Mucosa of rectum (tissue), 2 donors: ENCODE data around the gene NKAPL.

Experiments
- H3K27ac ChIP-seq, 2 donors: one replicate each; pipeline ENCODE4 v1.7.0; 2013; ENCODE audit warnings: inconsistent platforms in 2 of 2, low read depth in 2 of 2, low read length in 2 of 2
- H3K27me3 ChIP-seq, 2 donors: one replicate each; pipeline ENCODE4 v1.7.0; 2013; ENCODE audit warnings: low read length in 2 of 2; ENCODE audit not compliant: control insufficient read depth in 2 of 2, insufficient read depth in 2 of 2
- H3K36me3 ChIP-seq, 2 donors: one replicate each; pipeline ENCODE4 v1.7.0; 2013; ENCODE audit warnings: low read length in 2 of 2; ENCODE audit not compliant: control insufficient read depth in 2 of 2, insufficient read depth in 2 of 2
- H3K4me1 ChIP-seq, 2 donors: one replicate each; pipeline ENCODE4 v1.7.0; 2013; ENCODE audit warnings: low read length in 2 of 2, mild to moderate bottlenecking in 1 of 2; ENCODE audit not compliant: control insufficient read depth in 2 of 2, insufficient read depth in 2 of 2
- H3K4me3 ChIP-seq, 2 donors: one replicate each; pipeline ENCODE4 v1.7.0; 2013; ENCODE audit warnings: low read length in 2 of 2
- H3K9ac ChIP-seq, 2 donors: one replicate each; pipeline ENCODE4 v1.7.0; 2013; ENCODE audit warnings: low read length in 2 of 2, low read depth in 1 of 2, mild to moderate bottlenecking in 1 of 2
- H3K9me3 ChIP-seq, 2 donors: one replicate each; pipeline ENCODE4 v1.7.0; 2013; ENCODE audit warnings: low read length in 2 of 2; ENCODE audit not compliant: control insufficient read depth in 2 of 2
- donor health status: healthy.
- donor health status: Normal muscosa, but diverticular disease.

Gene NKAPL

GRCh38 chr6:28258877-28259777, at the start of gene NKAPL:
NKAPL (plus strand) TSS chr6:28259297; CDS start chr6:28259372, 75 bp downstream.
- Histone ChIP-seq H3K9ac (no peak within 1 kb of the TSS), H3K4me3 (peak within 1 kb of the TSS; percentile 49 to 71), H3K4me1 (no peaks in the 10 kb centered on the region), H3K27me3 (peaks cover 0 to 2% of the 10 kb centered on the region in 2 donors), H3K36me3 (no peaks in the 10 kb centered on the region), H3K9me3 (no peaks in the 10 kb centered on the region), H3K27ac (no peak within 1 kb of the TSS)

GRCh38 chr6:28209753-28210535, 49.2 kb upstream of the NKAPL start:
- peaks cover 18 to 19% of the 10 kb centered on the region in 2 donors for H3K27me3 ChIP-seq
- H3K9me3 ChIP-seq = peaks cover 0 to 2% of the 10 kb centered on the region in 2 donors
- no peaks in the 10 kb centered on the region for H3K36me3 ChIP-seq
- peaks cover 11 to 12% of the 10 kb centered on the region in 2 donors for H3K4me1 ChIP-seq
- H3K27ac ChIP-seq = no peak overlapping the region
- H3K4me3 ChIP-seq = no peak overlapping the region
- no peak overlapping the region for H3K9ac ChIP-seq

- Histone ChIP-seq H3K9me3 (peaks cover 0 to 2% of the 10 kb centered on the region in 2 donors), H3K36me3 (no peaks in the 10 kb centered on the region), H3K27me3 (peaks cover 18 to 21% of the 10 kb centered on the region in 2 donors), H3K4me3 (peak overlapping the region; percentile 54 to 81), H3K9ac (peak overlapping the region; percentile 53 to 68), H3K27ac (peak overlapping the region; percentile 75 to 81), H3K4me1 (peaks cover 6 to 17% of the 10 kb centered on the region in 2 donors)
Observed at GRCh38 chr6:28211840-28212509, 47.1 kb upstream of the NKAPL start.

GRCh38 chr6:28212510-28213212, 46.4 kb upstream of the NKAPL start:
- Histone ChIP-seq H3K9ac (peak overlapping the region; percentile 52 to 68), H3K4me3 (peak overlapping the region; percentile 54 to 81), H3K4me1 (peaks cover 6 to 14% of the 10 kb centered on the region in 2 donors), H3K36me3 (no peaks in the 10 kb centered on the region), H3K27me3 (peaks cover 11 to 16% of the 10 kb centered on the region in 2 donors), H3K9me3 (no peaks in the 10 kb centered on the region), H3K27ac (peak overlapping the region; percentile 75 to 81)

GRCh38 chr6:28213213-28213523, 45.9 kb upstream of the NKAPL start:
- peak overlapping the region; percentile 34 to 68 for H3K9ac ChIP-seq
- H3K9me3 ChIP-seq = no peaks in the 10 kb centered on the region
- no peaks in the 10 kb centered on the region for H3K36me3 ChIP-seq
- peaks cover 6 to 16% of the 10 kb centered on the region in 2 donors for H3K4me1 ChIP-seq
- H3K27me3 ChIP-seq = peaks cover 11 to 16% of the 10 kb centered on the region in 2 donors
- H3K4me3 ChIP-seq = peak overlapping the region; percentile 54 to 81
- H3K27ac ChIP-seq = peak overlapping the region; percentile 75 to 81

GRCh38 chr6:28215425-28215824, 43.7 kb upstream of the NKAPL start:
- H3K36me3 ChIP-seq = no peaks in the 10 kb centered on the region
- H3K4me3 ChIP-seq = peak overlapping the region; percentile 24 to 32
- H3K9ac ChIP-seq = no peak overlapping the region
- H3K27me3 ChIP-seq = peaks cover 3 to 4% of the 10 kb centered on the region in 2 donors
- H3K4me1 ChIP-seq = peaks cover 9 to 16% of the 10 kb centered on the region in 2 donors
- no peaks in the 10 kb centered on the region for H3K9me3 ChIP-seq
- H3K27ac ChIP-seq = peak overlapping the region in 1 of 2 donors; percentile 27

- Histone ChIP-seq H3K9me3 (no peaks in the 10 kb centered on the region), H3K4me3 (peak overlapping the region; percentile 5 to 69), H3K9ac (no peak overlapping the region)
Observed at GRCh38 chr6:28217890-28218289, 41.2 kb upstream of the NKAPL start.

GRCh38 chr6:28218312-28219248, 40.5 kb upstream of the NKAPL start:
- no peaks in the 10 kb centered on the region for H3K36me3 ChIP-seq
- peaks cover 9 to 13% of the 10 kb centered on the region in 2 donors for H3K4me1 ChIP-seq
- H3K9me3 ChIP-seq = no peaks in the 10 kb centered on the region
- H3K27me3 ChIP-seq = peaks cover 3 to 4% of the 10 kb centered on the region in 2 donors
- peak overlapping the region; percentile 68 to 71 for H3K9ac ChIP-seq
- H3K4me3 ChIP-seq = peak overlapping the region; percentile 69 to 71
- peak overlapping the region; percentile 64 to 74 for H3K27ac ChIP-seq

More at GRCh38 chr6:28217890-28218289, 41.2 kb upstream of the NKAPL start:
- H3K36me3 ChIP-seq = no peaks in the 10 kb centered on the region
- peaks cover 3 to 4% of the 10 kb centered on the region in 2 donors for H3K27me3 ChIP-seq
- peaks cover 9 to 16% of the 10 kb centered on the region in 2 donors for H3K4me1 ChIP-seq
- H3K27ac ChIP-seq = no peak overlapping the region
